ENCODE data around the gene STARD5. TPM values are rescaled to one million over a fixed set of nuclear protein-coding genes. Genes with fewer than 3 reads are reported as not detected.

Gene STARD5
- total RNA-seq, 4 donors from 2014 or later = 1.3 to 5.8 (median 3.1) TPM

DNA sequence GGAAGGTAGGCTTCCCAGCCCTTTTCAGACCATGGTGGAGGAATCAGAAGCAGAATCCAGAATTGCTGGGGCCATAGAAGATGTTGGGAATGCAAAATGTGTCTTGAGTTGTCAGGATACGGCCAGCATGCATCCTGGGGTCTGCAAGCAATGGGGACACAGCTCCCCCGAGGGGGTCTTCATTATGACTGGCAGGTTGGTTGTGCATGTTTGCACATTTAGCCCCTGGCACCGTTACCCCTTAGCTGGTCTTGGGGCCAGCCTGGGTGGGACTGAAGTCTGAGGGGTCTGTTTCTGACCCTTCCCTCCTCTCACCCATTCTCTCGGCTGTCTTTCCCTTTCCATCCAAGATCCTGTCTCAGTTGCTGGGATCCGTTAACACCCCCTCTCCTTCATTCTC, 50.7 kb downstream of the STARD5 start:
- TF ChIP-seq, protein P1, sequence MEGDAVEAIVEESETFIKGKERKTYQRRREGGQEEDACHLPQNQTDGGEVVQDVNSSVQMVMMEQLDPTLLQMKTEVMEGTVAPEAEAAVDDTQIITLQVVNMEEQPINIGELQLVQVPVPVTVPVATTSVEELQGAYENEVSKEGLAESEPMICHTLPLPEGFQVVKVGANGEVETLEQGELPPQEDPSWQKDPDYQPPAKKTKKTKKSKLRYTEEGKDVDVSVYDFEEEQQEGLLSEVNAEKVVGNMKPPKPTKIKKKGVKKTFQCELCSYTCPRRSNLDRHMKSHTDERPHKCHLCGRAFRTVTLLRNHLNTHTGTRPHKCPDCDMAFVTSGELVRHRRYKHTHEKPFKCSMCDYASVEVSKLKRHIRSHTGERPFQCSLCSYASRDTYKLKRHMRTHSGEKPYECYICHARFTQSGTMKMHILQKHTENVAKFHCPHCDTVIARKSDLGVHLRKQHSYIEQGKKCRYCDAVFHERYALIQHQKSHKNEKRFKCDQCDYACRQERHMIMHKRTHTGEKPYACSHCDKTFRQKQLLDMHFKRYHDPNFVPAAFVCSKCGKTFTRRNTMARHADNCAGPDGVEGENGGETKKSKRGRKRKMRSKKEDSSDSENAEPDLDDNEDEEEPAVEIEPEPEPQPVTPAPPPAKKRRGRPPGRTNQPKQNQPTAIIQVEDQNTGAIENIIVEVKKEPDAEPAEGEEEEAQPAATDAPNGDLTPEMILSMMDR (IDR thresholded peaks at IDR 0.05; ENCODE audit: low read depth) = no peak

DNA sequence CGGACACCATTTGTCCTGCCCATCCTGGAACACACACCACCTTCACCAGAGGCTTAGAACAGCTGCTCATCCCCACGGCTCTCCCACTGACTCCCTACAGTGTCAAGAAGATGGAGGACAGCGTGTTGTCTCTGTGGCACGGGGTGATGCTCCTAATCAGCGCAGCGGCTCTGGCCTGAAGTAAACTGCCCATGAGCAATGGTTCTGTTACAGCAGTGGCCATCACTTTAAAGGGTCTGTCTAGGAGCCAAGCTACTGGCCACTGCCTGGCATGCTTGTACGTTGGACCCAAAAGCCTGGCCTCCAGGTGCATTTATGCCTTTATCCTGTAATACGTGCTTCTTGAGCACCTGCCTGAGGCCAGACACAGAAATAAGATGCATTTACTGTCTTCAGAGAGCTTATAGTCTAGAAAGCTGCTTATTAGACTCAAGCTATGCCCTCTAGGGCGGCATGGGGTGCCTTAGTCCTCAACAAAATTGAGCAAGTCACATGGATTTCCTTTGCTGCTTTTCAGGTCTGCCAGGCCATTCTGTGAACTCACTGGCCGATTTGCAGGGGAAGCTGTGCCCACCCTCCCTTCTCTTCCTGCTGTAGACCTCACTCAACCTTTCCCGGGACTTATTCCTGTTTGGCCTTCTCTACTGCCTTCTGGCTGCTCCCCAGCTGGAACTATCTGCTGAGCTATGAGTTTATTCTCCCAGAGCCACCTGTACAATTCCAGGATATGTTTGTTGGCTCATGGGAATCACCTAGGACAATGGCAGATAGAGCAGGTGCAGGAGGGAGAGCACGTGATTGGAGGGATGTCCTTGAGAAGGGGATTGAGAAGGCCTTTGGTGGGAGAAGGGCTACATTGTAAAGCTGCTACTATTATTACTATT, 51.9 kb downstream of the STARD5 start:
- TF ChIP-seq, protein P1 (IDR thresholded peaks at IDR 0.05; ENCODE audit: low read depth) = no peak

DNA sequence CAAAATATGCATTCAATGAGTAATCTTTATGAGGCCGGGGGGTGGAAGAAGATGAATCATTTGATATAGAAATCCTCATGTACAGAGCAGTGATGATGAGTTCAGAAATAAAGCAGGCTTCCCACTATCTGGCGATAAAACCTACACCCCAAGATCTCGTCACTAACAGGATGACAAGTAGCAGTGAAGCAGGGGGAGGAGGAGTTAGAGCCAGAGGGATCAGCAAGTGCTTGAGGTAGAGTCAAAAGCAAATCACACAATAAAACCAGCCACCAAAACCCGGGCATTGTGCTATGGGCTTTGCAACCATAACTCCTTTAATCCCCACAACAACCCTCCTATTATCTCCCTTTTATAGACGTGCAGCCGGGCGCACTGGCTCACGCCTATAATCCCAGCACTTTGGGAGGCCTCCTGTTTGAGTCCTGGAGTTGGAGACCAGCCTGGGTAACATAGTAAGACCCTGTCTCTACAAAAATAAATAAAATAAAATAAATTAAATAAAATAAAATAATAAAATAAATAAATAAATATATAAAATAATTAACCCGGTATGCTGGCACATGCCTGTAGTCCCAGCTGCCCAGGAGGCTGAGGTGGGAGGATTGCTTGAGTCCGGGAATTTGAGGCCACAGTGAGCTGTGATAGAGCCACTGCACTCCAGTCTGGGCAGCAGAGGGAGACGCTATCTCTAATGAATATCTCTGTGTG, 53.0 kb downstream of the STARD5 start:
- TF ChIP-seq, protein P1 (IDR thresholded peaks at IDR 0.05; ENCODE audit: low read depth) = no peak

DNA sequence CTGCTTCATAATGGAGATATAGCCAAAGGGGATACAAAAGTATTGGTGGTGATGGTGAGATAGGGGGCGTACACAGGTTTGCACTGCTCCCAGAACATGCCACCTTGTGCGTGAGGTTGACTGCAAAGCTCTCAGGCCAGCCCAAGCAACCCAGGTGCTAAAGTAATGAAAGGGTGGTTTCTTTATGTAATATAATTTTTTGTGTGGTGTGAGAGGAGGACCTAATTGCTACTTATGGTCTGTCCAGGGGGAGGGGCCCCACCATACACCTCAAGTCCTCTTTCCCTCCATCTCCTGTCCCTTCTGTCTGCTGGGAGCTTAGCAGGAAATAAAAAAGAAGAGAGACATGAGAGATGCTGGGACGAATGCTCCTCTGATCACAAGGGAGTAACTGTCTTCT, 53.8 kb downstream of the STARD5 start:
- TF ChIP-seq, protein P1 (IDR thresholded peaks at IDR 0.05; ENCODE audit: low read depth) = no peak

DNA sequence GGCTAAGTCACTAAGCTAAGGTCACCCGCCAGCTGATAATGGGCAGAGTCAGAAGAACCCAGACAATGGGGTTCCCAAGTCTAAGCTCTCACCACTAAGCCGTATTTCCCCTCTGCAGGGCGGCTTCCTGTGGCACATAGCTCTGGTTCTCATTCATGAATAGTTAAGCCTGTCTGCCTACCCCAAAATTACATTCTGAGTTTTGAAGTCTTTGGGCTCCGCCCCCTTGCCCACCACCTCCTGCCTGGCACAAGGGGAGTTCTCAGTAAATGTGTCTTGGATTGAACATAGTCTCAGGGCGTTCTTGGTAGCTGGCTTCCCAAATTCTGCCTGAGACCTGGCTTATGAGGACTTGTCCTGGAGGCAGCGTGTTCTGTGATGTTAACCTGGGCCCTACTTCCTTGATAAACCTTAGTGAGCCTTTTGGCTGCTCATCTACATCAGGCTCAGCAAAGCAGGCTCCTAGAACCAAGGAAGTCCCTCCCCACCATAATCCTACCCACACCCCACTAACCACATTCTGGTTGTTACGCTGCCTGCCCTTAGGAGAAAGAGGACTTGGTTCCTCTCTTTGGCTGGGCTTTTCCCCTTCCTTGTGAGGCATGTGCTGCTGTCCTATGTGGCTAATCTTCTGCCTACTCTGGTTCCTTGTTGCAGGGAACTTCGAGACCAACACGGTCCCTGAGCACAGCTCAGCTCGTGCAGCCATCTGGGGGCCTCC, 54.9 kb downstream of the STARD5 start:
- TF ChIP-seq, protein P1 (IDR thresholded peaks at IDR 0.05; ENCODE audit: low read depth) = no peak

DNA sequence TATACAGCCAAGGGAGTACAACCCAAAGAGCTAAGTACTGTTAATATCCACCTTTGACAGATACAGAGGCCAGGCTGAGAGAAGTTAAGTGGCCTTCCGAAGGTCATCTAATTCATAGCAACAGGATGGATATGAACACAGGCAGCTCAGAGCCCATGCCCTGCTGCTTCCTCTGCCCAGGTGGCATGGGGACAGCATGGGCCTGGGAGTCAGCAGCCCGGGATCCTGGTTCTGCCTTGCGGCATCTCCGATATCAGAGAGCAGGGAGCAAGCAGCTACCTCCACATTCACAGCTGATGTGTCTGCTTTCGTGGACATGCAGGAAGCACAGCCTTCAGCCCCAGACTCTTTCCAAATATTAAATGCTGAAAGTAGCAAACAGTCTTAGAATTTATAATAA, 55.6 kb downstream of the STARD5 start:
- TF ChIP-seq, protein P1 (IDR thresholded peaks at IDR 0.05; ENCODE audit: low read depth) = no peak
